T-helper 22 cell (primary cell): Measurements from ENCODE around the gene RAP2A.

Source experiments
- DNase-seq: peaks from one replicate; pipeline ENCODE4 v3.0.0-alpha.2; 2020; ENCODE audit warnings: low read depth

RAP2A gene

DNA sequence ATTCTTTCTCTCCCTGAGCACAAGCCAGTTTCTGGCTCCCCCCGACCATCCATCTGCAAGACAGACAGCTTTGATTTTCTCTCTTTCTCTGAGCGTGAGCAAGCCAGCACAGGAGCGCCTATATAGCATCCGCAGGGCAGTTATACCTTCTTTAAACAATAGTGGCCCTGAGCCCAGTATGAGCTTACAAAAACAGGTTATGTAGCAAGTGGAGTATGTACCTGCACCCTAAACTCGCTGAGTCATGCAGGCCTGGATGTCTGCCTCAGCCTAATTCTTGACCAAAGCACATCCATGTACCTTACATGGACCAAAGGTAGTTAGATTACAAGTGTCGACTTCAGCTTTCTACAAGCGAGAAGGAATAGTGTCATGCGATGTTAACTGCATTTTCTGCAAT is 61.7 kb downstream of the RAP2A start:
- no peak for DNase-seq

DNA sequence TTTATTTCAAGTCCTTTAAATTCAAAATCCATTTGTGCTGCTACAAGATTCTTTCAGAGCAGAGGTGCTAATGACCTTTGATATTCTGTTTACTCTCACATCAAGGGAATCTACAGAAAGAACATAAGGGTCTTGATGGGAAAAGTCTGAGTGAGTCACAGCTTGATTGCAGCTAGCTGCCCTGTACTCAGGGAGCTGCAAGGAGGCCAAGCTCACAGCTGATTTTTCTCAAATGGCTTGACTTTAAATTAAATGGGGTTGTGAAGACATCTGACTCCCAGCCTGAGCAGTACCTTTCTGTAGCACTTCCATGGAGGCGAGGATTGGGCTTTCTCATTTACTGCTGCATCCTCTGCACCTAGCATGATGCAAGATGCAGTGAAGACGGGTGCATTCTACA is 62.5 kb downstream of the RAP2A start:
- no peak for DNase-seq

DNA sequence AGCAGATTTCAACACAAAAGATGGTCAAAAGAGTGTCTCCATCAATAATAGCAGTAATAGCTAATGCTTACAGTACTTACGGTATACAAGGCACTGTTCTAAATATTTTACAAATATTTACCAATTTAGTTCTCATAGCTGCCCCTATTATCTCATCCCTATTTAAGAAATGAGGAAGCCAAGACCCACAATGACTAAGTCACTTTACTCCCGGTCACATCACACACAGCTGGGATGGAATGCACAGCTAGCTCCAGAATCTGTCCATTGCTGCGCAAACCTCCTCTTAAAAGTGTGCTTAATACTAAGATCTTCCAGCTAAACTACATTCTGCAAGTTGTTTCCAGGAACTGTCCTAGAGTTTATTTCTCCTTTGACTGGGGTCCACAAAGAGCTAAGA is 63.4 kb downstream of the RAP2A start:
- no peak for DNase-seq

DNA sequence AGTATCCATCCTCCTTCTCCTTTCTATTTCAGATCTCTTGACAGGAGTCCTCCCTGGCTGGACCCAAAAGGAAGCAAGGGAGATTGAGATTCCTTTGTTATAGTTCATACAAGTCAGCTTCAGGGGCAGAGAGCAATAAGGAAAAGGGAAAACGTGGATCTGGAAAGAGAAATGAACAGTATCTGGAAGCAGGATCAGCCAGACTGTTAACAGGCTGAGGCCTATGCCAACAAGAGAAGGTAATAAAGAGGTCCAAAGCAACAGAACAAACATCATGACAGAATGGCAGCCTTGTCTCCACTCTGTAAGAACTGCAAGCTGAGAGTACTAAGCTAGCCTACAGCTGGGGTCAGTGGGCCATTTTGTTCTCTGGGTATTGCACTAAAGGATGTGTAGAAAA is 64.5 kb downstream of the RAP2A start:
- no peak for DNase-seq

DNA sequence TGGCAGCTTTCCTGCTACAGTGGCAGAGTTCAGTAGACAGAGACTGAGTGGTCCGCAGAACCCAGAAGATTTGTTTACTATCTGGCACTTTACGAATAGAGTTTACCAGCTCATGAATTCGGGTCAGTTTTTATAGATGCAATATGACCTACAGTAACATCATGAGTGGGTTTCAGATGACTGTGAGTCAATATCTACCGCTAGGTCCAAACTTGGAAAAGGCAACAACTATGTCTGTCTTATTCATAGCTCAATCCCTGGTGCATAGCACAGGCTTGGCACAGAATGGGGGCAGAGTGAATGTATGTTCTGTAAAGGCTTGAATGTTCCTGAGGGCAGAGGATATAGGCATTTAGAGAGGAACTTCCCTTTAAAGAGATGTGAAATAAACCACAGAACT is 65.2 kb downstream of the RAP2A start:
- DNase-seq = no peak

DNA sequence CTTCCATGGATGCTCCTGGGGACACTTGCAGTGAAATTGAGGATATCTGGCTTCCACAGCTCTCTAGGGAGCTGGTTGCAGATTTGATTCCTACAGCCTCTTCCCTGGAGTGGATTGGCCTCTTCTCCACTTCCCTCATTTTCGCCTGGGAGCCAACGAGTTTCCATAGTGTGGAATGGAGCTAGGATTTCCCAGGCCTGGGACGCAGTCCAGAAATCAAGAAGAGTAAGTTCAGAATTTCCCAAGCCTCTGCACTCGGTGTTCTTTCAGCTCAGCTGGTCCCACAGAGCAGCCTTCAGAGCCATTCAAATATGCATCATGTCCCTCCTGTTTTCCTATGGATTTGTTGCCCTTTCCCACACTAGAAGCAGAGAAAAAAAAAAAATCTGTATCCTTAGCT is 68.2 kb downstream of the RAP2A start:
- no peak for DNase-seq

DNA sequence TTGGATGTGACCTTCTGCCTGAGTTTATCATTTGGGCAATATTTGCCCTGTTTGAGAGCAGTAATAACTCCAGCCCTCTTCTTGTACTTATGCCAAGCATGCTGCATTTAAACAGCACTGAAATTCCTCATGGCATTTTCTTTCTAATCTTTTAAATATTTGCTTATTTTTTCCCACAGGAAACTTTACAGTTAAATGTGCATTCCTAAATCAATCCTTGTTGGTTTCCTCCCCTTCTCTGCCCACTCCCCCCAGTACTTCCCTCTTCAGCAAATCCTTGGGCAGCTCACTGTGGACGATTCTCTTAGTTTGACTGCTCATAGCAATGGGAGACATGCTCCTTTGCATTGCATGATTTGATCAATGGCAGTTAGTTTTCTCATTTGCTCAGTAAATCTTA is 68.7 kb downstream of the RAP2A start:
- no peak for DNase-seq

DNA sequence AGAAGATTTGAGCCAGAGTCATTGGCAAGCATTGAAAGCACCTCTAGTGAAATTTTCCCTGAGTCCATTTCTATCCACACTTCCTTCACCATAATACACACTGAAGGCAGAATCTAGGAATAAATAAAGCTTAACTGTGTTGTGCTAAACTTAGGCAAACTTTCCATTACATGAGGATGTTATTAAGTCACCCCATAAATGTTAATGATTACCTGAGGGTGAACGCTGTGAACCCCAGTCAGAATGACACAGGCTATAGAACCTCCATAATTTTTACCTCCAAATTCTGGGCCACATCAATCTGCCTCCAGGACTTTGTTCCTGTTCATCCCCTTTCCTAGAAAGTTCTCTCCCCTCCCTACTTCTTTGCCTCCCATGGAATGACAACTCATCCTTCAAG is 71.0 kb downstream of the RAP2A start:
- no peak for DNase-seq

DNA sequence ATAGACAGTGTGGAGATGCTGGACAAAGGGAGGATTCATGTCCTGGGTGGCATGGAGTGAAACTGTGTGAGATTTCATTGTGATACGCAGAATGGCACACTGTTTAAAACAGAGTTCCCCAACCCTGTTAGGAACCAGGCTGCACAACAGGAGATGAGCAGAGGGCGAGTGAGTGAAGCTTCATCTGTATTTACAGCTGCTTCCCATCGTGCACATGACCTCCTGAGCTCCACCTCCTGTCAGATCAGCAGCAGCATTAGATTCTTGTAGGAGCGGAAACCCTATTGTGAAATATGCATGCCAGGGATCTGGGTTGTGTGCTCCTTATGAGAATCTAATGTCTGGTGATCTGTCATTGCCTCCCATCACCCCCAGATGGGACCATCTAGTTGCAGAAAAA is 72.5 kb downstream of the RAP2A start:
- no peak for DNase-seq

DNA sequence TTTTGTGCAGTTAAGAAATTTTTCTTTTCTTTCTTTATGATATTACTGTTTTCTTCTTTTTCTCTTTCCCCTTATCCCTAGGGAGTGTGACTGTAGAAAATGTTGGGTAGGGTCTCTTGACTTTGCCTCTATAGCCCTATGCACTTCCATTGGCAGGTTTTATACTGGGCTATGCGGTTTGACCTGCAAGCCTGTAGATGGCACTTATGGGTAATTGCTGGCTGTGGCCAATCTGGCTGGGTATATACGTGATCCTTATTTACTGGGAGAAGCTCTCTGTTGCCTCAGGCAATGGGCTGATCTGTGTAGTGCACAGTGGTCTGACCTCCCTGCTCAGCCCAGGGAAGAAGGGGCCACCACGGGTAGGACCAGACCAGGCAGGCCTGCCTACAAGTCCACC is 78.8 kb downstream of the RAP2A start:
- no peak for DNase-seq

DNA sequence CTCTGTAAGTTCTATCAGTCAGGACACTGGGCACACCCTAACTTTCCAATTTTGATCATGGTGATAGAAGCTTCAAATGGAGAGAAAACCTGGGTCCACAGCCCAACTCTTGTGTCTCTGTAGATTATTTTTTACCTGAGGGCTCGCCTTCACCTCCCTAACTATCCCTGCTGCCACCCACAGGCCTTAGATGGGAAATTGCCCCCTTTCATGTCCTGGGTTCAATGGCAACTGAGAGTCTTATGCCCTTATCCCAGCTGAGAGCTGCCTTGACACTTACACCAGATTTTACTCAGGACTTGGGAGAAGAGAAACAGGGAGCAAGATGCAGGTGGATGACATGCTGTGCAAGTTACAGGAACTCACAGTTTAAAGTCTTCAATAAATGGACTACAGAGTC is 81.7 kb downstream of the RAP2A start:
- DNase-seq = no peak

DNA sequence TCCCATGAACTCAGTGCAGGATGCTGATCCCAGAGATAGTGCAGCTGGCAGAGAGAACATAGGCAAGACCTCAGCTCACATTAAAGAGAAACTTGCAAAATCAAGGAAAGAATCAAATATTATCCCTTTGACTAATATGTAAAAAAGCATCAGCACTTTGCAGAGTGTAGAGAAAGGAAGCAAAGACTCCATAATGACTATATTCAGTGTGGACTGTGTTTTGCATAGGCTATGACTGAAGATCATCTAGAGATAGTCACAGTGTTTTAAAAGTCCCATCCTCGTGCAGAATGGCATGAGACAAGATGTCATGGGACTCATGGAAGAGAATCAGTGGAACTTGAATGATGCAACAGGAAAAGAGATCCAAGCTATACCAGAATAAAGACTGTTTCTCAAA is 84.0 kb downstream of the RAP2A start:
- DNase-seq = no peak
